Heart left ventricle (tissue), 13 donors: Measurements from ENCODE around the gene C1orf141.

Experiments used
- POLR2A ChIP-seq, 2 donors: fragments of 450-650 bp; IDR thresholded peaks; one replicate each; pipeline ENCODE4 v1.6.1; 2017; ENCODE audit warnings: antibody characterized with exemption in 2 of 2, mild to moderate bottlenecking in 2 of 2, moderate library complexity in 2 of 2
- TF ChIP-seq, protein P1 (sequence below), 12 donors: fragments of 200-600 bp; sonication (generic) in 4 of 12; IDR thresholded peaks; one replicate each; pipeline versions ENCODE4 v1.5.0 to v1.8.0; 2018 to 2022; ENCODE audit warnings: antibody characterized with exemption in 12 of 12, mild to moderate bottlenecking in 5 of 12
- donor health status: ischemic (EF 13 %, LVEDD 7.1; RV severe dilation, severe dysfunction).
- donor health status: DM: no; HTN: yes; CAD: no.
- donor health status: DM: no; HTN: no; CAD: no.
- donor health status: ischemic (EF 25% LVEDD 6.9; RV normal size, moderate dysfunction).
- donor health status: ischemic (EF 25% LVEDD 5.7; RV mildly dilated, moderate dysfunction).
- donor health status: ischemic (EF 35%, LVEDD 5.7; RV mildly dilated, moderate dysfunction).
- donor health status: nonischemic (EF 11% LVEDD 7.7; RV severe dilation, severe dysfunction).
- donor health status: DM: yes; HTN: yes; CAD: no.
- donor health status: PGD.
- donor health status: ischemic (EF 29% LVEDD 5.4; RV normal size, mild dysfunction).
- donor health status: nonischemic (EF 23%, LVEDD 6.1; RV moderate dilation, normal function).

- TF ChIP-seq, protein P1, sequence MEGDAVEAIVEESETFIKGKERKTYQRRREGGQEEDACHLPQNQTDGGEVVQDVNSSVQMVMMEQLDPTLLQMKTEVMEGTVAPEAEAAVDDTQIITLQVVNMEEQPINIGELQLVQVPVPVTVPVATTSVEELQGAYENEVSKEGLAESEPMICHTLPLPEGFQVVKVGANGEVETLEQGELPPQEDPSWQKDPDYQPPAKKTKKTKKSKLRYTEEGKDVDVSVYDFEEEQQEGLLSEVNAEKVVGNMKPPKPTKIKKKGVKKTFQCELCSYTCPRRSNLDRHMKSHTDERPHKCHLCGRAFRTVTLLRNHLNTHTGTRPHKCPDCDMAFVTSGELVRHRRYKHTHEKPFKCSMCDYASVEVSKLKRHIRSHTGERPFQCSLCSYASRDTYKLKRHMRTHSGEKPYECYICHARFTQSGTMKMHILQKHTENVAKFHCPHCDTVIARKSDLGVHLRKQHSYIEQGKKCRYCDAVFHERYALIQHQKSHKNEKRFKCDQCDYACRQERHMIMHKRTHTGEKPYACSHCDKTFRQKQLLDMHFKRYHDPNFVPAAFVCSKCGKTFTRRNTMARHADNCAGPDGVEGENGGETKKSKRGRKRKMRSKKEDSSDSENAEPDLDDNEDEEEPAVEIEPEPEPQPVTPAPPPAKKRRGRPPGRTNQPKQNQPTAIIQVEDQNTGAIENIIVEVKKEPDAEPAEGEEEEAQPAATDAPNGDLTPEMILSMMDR (IDR thresholded peaks at IDR 0.05), result no peak
- no peak for TF ChIP-seq POLR2A (IDR thresholded peaks at IDR 0.05)
These were observed 37.2 kb upstream of the C1orf141 start for GRCh38 chr1:67171978-67172377.
